Right atrium auricular region (tissue), 2 donors: ENCODE measurements around the gene PLP1. TPM values are rescaled to one million over a fixed set of nuclear protein-coding genes. Genes with fewer than 3 reads are reported as not detected.

Experiments
- DNase-seq: peaks from one replicate; pipeline ENCODE4 v3.0.0-alpha.2; 2019; ENCODE audit warnings: low spot score
- H3K27ac ChIP-seq, 2 donors: fragments of 200-600 bp; sonication (generic); 1 replicate in 1 of 2; 2 replicates in 1 of 2; pipeline ENCODE4 v1.5.1; 2016 to 2019
- H3K27me3 ChIP-seq, 2 donors: fragments of 200-600 bp; sonication (generic); one replicate each; pipeline versions ENCODE4 v1.5.1 to v1.6.0; 2017 to 2019
- H3K36me3 ChIP-seq: fragments of 200-600 bp; sonication (generic); one replicate; pipeline ENCODE4 v1.5.1; 2016
- H3K4me1 ChIP-seq, 2 donors: fragments of 200-600 bp; sonication (generic); one replicate each; pipeline versions ENCODE4 v1.5.1 to v1.6.0; 2017 to 2019
- H3K4me3 ChIP-seq, 2 donors: fragments of 200-600 bp; sonication (generic); 1 replicate in 1 of 2; 2 replicates in 1 of 2; pipeline ENCODE4 v1.5.1; 2017 to 2019; ENCODE audit warnings: mild to moderate bottlenecking in 1 of 2, moderate library complexity in 1 of 2
- H3K9me3 ChIP-seq, 2 donors: fragments of 200-600 bp; sonication (generic); one replicate each; pipeline ENCODE4 v1.5.1; 2019
- total RNA-seq, 2 donors: library from RNA; depleted of rRNA; stranded (reverse); fragments of >200 nt; gene quantifications; one replicate each; pipeline ENCODE4 v1.1.0, GENCODE V29; 2016
- TF ChIP-seq, protein P1 (sequence below), 2 donors: fragments of 200-600 bp; sonication (generic); IDR thresholded peaks; one replicate each; pipeline ENCODE4 v1.5.1; 2019; ENCODE audit warnings: antibody characterized with exemption in 2 of 2

The PLP1 gene
- total RNA-seq, 2 donors from 2014 or later = 10.6 to 11.9 TPM

DNA sequence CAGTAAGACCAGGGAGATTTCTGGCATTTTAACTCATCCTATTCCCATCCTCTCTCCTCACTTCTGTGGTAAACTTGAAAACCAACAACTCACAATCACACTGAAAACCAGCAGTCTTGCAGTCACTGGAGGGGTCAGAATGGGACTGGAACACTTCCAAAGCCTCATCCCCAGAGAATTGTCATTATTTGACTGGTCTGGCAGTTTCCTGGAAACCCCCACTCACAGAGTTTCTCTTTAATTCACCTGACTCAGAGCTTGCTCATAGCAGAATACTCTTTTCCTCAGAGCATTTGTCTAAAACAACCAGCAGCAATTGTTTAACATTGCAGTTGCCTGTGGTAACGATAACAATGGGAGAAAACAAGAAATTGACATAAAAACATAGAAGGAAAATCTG, 62.8 kb downstream of the PLP1 start:
- Histone ChIP-seq H3K36me3 (no peaks in the 10 kb centered on the region), H3K27me3 (no peaks in the 10 kb centered on the region)

More for the DNA sequence above, 62.8 kb downstream of the PLP1 start:
- Histone ChIP-seq H3K4me1 (no peaks in the 10 kb centered on the region), H3K4me3 (no peak overlapping the region), H3K27ac (no peak overlapping the region), H3K9me3 (no peaks in the 10 kb centered on the region)
- DNase-seq = no peak
- TF ChIP-seq, protein P1, sequence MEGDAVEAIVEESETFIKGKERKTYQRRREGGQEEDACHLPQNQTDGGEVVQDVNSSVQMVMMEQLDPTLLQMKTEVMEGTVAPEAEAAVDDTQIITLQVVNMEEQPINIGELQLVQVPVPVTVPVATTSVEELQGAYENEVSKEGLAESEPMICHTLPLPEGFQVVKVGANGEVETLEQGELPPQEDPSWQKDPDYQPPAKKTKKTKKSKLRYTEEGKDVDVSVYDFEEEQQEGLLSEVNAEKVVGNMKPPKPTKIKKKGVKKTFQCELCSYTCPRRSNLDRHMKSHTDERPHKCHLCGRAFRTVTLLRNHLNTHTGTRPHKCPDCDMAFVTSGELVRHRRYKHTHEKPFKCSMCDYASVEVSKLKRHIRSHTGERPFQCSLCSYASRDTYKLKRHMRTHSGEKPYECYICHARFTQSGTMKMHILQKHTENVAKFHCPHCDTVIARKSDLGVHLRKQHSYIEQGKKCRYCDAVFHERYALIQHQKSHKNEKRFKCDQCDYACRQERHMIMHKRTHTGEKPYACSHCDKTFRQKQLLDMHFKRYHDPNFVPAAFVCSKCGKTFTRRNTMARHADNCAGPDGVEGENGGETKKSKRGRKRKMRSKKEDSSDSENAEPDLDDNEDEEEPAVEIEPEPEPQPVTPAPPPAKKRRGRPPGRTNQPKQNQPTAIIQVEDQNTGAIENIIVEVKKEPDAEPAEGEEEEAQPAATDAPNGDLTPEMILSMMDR (IDR thresholded peaks at IDR 0.05) = no peak

Other genes starting within 250 kb of the PLP1 start
- 10 to 100 TPM; 75.3 to 78.0 TPM for gene TCEAL4, start 191.3 kb upstream of the PLP1 start, total RNA-seq
- 10 to 100 TPM; 31.2 to 47.5 TPM for gene TCEAL3, start 168.9 kb upstream of the PLP1 start, total RNA-seq
- gene TCEAL1, start 147.9 kb upstream of the PLP1 start, total RNA-seq = 10 to 100 TPM; 39.1 to 48.2 TPM
- gene MORF4L2, start 90.1 kb upstream of the PLP1 start, total RNA-seq = 100 to 1,000 TPM; 193 to 198 TPM
- not detected for gene TMEM31, start 65.9 kb upstream of the PLP1 start, total RNA-seq
- gene RAB9B, start 55.4 kb downstream of the PLP1 start, total RNA-seq = 10 to 100 TPM; 12.7 to 21.1 TPM
- 1 to 10 TPM in 1 of 2 donors, not detected in 1; 2.4 TPM for gene TMSB15B, start 185.8 kb downstream of the PLP1 start, total RNA-seq
- not detected for gene H2BW1, start 236.9 kb downstream of the PLP1 start, total RNA-seq